ENCODE measurements around the gene FMN1. TPM values are rescaled to one million over a fixed set of nuclear protein-coding genes. Genes with fewer than 3 reads are reported as not detected.

FMN1 gene
- total and polyA plus RNA-seq, 2 of the 8 experiments (the other 6 are each of a cell fraction or from before 2014, with no cell fraction given): 0.27 to 3.7 TPM

GRCh38 chr15:32828507-32829186, 365.9 kb downstream of the FMN1 start:
- no peak overlapping the region for H3K4me2 ChIP-seq (ENCODE audit: insufficient read depth in 1 of 2, low read depth in 2 of 2, low read length in 2 of 2)
- H3K4me1 ChIP-seq (replicated peaks in 1 of 4; ENCODE audit: control insufficient read depth in 3 of 4, insufficient read depth in 4 of 4, low read length in 3 of 4): no peaks in the 10 kb centered on the region
- no peak overlapping the region for H3K56ac ChIP-seq (replicated peaks; ENCODE audit: insufficient read length, low read depth, low read length)
- no peak overlapping the region for H4K91ac ChIP-seq (replicated peaks; ENCODE audit: insufficient read length, low read length)
- no peak overlapping the region for H4K5ac ChIP-seq (ENCODE audit: insufficient read length, low read depth, low read length)
- H3K36me3 ChIP-seq (ENCODE audit: control insufficient read depth in 2 of 4, insufficient read depth in 4 of 4, low read length in 3 of 4): no peaks in the 10 kb centered on the region
- H4K8ac ChIP-seq (ENCODE audit: extremely low read depth, insufficient read depth, low read length): no peak overlapping the region
- H3K4ac ChIP-seq (replicated peaks; ENCODE audit: insufficient read length, low read depth, low read length): no peak overlapping the region
- no peak for DNase-seq (ENCODE audit: low read depth in 1 of 2, low spot score in 2 of 2)
- no peaks in the 10 kb centered on the region for H3K79me2 ChIP-seq (ENCODE audit: control insufficient read depth in 1 of 2, insufficient read depth in 2 of 2, low read length in 2 of 2)
- H3K4me3 ChIP-seq (ENCODE audit: extremely low read depth in 1 of 4, insufficient read depth in 2 of 4, low read depth in 3 of 4, low read length in 4 of 4): no peak overlapping the region
- H2BK20ac ChIP-seq (ENCODE audit: low read length): no peak overlapping the region
- H2AK5ac ChIP-seq (ENCODE audit: low read depth, low read length): no peak overlapping the region
- no peak overlapping the region for H3K18ac ChIP-seq (ENCODE audit: extremely low read depth, low read length)
- no peak overlapping the region for H2BK15ac ChIP-seq (ENCODE audit: low read length)
- H3K9ac ChIP-seq (replicated peaks in 1 of 4; ENCODE audit: extremely low read depth in 1 of 4, low read depth in 3 of 4, low read length in 3 of 4): no peak overlapping the region
- H4K20me1 ChIP-seq (replicated peaks in 1 of 2; ENCODE audit: control insufficient read depth in 1 of 2, insufficient read depth in 2 of 2, low read length in 2 of 2): no peaks in the 10 kb centered on the region
- no peaks in the 10 kb centered on the region for H3K79me1 ChIP-seq (ENCODE audit: low read depth, low read length)
- no peak for FAIRE-seq
- no peaks in the 10 kb centered on the region for H3K9me3 ChIP-seq (ENCODE audit: insufficient read depth in 2 of 2, low read depth in 1 of 2, low read length in 1 of 2)
- no peak overlapping the region for H2BK120ac ChIP-seq (replicated peaks; ENCODE audit: low read depth, low read length)
- H2AFZ ChIP-seq (ENCODE audit: low read length): no peak overlapping the region
- no peak overlapping the region for H3K27ac ChIP-seq (ENCODE audit: low read depth, low read length)
- no peak overlapping the region for H3K14ac ChIP-seq (ENCODE audit: insufficient read length)
- no peaks in the 10 kb centered on the region for H3K27me3 ChIP-seq (replicated peaks in 1 of 4; ENCODE audit: control insufficient read depth in 3 of 4, extremely low read depth in 1 of 4, insufficient read depth in 3 of 4, low read length in 3 of 4)
- H3K23me2 ChIP-seq (ENCODE audit: low read depth, low read length): no peaks in the 10 kb centered on the region; the same call in 1 of the 2 replicates
- CTCF ChIA-PET (ENCODE audit: partially characterized antibody): interaction anchor here (3.3 kb wide), 1 partner anchor 15 kb away, joined by 14 read pairs; no protein-coding TSS in a partner anchor
- no peak overlapping the region for H2BK5ac ChIP-seq (ENCODE audit: low read depth, low read length)
- whole genome bisulfite sequencing, 2 experiments (ENCODE audit: extremely low coverage in 1 of 2, insufficient coverage in 1 of 2, insufficient read length in 1 of 2, insufficient replicate concordance in 2 of 2, low coverage in 1 of 2, low lambda C conversion rate in 2 of 2, missing lambda C conversion rate in 1 of 2): 92% methylated on average over 6 of the region's 6 CpGs; no CpG with 5 or more reads in 1 of the 2 experiments
- POLR2A ChIA-PET (ENCODE audit: partially characterized antibody): no interaction called here
- no peak overlapping the region for H3K23ac ChIP-seq (ENCODE audit: insufficient read length)
- no peak overlapping the region for H2BK12ac ChIP-seq (ENCODE audit: low read depth, low read length)
- TF ChIP-seq JUND (IDR thresholded peaks at IDR 0.05; ENCODE audit: low read length) (no peak), ATF2 (IDR thresholded peaks at IDR 0.05; ENCODE audit: low read length) (no peak), KDM1A (IDR thresholded peaks at IDR 0.05; ENCODE audit: borderline replicate concordance, low read length) (no peak), SP1 (IDR thresholded peaks at IDR 0.05; ENCODE audit: low read depth, low read length) (no peak)
